ENCODE results near the gene ABCC11.
A peak's percentile ranks its signal among the peaks of the same experiment; 100 is the strongest.
"Not testable (repeated sequence)": the region's sequence is repeated elsewhere in the genome, so short reads cannot be mapped to it uniquely, and the experiment has no call there.

The ABCC11 gene

DNA sequence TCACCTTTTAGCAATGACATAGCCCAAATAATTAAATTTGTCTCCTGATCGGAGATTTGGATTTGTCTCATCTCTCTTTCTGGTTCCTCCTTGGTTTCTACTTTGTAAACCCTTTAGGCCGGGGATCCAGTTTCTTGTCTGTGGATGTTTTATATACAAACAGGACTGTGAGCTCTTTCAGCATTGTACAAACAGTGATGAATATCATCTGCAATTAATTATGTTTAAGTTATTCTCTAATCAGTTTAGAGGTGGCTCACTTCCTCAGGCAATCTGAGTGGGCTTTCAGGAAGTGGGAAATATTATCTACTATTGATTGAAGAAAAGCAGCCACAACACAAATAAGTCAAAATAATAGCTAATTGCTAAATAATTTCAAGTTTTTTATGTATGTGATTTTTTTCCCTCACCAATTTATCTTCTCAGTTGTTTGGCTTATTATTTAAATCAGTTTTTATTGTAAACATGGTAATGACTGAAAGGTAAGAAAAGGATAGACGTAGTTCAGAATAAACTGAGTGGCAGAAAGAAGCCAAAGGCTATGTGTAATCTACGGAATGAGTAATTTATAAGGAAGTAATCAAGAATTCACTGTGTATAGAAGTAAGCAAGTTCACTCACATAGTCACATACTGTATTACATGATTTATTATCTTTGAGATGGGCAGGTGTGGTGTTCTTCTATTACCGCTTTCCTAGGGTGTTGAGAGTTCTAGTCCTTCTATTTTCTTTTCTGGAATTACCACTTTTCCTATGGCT, 3.4 kb upstream of the ABCC11 start:
- no peak for DNase-seq (ENCODE audit: low read depth, low spot score)

DNA sequence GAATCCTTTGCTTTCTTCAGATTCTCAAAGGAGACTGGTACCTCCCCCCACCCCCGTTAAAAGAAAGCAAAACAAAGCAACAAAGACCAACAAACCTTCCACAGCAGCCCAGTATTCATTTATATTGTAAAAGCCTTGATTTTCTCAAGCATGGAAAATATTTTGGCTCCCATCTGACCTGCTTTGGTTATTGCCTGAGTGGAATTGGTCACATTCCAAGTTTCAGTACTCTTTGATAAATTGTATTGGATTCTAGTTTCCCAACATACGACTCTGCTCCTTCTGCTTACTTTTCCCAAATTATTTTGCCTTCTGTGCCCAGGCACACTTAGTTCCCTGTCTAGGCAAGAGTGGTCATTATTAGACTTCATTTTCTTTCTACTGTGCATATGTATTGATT, 1.3 kb downstream of the ABCC11 start:
- DNase-seq (ENCODE audit: low read depth, low spot score): no peak

DNA sequence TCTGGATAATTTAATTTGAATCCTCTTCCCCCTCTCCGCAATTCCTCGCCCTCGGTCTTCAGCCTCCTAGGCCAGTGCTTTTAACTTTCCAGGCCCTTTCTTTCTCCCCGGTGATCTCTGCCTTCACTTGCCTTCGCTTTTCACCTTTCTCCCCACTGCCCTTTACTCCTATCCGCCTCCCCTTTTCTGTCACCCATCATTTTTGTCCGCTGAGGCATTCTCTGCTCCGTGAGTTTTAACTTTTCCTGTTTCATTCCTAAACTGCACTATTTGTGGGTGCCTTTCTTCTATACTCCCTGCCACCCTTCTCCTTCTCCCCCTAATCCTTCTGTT, 2.5 kb downstream of the ABCC11 start:
- no peak for DNase-seq (ENCODE audit: low read depth, low spot score)

DNA sequence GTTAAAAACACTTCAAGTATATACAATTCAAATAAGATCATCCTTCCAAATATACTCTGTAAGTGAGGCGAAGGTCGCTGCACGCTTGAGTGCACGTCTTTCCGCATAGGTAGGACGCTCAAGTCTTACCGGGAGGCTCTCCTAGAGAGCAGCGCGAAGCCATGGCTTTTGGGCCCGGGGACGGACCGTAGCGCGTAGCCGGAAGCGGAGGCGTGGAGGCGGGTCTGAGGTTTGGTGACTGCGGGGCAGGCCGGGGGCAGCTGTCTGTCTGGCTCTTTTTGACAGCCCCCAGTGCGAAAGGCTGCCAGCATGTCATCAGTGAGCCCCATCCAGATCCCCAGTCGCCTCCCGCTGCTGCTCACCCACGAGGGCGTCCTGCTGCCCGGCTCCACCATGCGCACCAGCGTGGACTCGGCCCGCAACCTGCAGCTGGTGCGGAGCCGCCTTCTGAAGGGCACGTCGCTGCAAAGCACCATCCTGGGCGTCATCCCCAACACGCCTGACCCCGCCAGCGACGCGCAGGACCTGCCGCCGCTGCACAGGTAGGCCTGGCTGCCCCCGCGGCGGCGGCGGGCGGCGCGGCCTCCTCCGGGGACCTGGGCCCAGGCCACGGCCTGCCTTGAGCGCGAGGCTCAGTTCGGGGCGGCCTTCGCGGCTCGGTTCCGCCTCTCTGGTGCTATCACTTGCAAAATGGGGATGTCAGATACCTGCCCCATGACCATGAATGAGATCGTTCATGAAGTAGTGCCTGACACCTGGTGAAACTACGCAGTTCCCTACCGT, 3.1 kb downstream of the ABCC11 start, which contains the start of gene LONP2:
LONP2 (plus strand) TSS at position 221 of the 783 bp plus-strand sequence; CDS start at position 310, 89 bp downstream.
- peak; percentile 87 for DNase-seq (ENCODE audit: low read depth, low spot score)

DNA sequence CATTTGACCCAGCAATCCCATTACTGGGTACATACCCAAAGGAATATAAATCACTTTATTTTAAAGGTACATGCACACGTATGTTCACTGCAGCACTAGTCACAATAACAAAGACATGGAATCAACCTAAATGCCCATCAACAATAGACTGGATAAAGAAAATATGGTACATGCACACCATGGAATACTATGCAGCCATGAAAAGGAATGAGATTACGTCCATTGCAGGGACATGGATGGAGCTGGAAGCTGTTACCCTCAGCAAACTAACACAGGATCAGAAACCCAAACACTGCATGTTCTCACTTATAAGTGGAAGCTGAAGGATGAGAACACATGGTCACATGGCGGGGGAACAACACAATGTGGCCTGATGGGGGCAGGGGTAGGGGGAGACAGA, 7.2 kb downstream of the ABCC11 start:
- not testable (repeated sequence) for DNase-seq (ENCODE audit: low read depth, low spot score)

DNA sequence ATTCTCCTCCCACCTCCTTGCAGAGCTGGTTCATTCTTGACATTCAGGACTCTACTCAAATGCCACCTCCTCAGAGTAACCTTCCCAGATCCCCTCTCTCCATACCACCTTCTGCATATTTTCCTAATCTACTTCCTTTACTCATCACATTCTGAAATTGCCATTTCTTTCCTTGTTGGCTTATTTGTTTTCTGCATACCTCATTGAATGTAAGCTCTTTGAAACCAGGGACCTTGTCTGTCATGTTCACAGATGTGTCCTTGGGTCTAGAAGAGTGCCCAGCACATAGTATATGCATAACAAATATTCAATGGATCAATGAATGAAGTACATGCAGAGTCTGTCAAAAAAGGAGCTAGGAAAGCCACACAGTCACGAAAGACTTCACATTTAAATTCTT, 11.1 kb downstream of the ABCC11 start:
- no peak for DNase-seq (ENCODE audit: low read depth, low spot score)

DNA sequence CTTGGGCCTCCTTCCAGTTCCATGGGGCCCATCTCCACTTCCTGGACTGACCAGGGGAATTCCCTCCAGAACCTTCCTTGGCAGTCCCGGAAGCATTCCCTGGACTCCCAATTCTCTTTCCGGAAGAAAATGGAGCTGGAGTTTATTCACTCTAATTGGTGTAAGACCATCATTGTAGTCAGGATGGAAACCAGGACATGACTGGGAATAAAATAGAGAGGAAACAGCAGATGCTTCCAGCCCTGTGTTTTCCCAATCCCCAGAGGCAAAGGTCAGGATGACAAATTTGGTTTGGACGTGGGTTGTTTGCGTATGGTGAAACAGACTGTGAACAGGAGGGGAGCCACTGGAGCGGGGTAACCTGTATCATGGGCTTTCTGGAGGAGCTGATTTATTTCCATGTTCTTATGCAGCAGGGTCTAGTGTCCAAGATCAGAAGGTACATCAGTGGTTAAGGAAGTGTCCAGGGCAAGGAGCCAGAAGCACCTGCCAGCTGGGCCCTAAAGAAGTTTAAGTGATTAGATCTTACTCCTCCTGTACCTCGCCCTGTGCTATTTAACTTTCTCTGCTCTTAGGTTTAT, 11.7 kb downstream of the ABCC11 start:
- DNase-seq (ENCODE audit: low read depth, low spot score): no peak

DNA sequence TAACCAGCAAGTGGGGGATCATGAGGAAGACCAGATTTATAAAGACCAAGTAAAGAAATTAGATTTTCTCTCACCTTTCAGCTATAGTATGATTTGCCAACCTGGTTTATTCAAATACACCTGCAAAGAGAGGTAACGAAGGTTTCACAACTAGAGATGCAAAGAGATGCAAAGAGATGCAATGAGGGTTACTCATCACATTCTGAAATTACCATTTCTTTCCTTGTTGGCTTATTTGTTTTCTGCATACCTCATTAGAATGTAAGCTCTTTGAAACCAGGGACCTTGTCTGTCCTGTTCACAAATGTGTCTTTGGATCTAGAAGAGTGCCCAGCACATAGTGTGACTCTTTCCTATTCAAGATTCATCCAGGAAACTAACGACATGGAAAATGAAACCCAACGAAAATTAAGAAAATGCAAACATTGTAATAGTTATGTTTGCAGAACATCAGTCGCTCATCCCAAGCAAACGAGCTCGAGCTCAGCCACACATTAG, 12.2 kb downstream of the ABCC11 start:
- DNase-seq (ENCODE audit: low read depth, low spot score): no peak

DNA sequence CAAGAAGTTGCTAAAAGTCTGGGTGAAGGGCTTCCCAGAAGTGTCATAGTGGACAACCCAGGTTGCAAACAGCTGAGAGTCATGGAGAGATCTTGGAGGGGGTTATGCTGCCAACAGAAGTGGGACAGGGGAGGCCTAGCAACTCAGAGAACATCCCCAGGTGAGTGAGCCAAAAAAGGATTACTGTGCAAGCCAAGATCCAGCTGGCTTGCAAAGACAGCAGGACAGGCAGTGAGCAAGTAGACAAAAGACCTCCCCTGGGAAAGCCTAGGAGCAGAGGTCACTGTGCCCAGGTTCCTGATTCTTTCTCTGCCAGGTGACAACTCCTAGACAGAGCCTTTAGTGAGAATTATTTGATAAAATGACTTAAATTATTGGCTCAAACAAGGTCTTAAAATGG, 12.7 kb downstream of the ABCC11 start:
- DNase-seq (ENCODE audit: low read depth, low spot score): no peak

DNA sequence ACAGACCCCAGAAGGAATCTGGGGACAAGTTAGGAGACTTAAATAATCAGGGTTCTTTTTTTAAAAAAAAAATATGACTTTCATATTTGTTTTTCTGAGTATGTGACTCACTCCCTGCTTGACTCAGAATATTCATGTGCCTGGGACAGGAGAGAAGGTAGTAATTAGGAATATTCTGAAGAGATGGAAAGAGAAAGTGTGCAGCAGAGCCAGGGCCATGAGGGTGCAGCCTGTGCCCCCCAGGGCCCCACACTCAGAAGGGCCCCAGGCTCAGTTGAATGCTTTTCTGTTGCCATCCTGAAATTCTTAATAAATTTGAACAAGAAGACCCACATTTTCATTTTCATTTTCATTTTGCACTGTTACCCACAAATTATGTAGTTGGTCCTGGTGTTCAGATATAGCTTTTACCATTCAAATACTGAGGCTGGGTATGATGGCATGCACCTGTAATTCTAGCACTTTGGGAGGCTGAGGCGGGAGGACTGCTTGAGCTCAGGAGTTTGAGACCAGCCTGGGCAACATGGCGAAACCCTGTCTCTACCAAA, 14.8 kb downstream of the ABCC11 start:
- no peak for DNase-seq (ENCODE audit: low read depth, low spot score)

DNA sequence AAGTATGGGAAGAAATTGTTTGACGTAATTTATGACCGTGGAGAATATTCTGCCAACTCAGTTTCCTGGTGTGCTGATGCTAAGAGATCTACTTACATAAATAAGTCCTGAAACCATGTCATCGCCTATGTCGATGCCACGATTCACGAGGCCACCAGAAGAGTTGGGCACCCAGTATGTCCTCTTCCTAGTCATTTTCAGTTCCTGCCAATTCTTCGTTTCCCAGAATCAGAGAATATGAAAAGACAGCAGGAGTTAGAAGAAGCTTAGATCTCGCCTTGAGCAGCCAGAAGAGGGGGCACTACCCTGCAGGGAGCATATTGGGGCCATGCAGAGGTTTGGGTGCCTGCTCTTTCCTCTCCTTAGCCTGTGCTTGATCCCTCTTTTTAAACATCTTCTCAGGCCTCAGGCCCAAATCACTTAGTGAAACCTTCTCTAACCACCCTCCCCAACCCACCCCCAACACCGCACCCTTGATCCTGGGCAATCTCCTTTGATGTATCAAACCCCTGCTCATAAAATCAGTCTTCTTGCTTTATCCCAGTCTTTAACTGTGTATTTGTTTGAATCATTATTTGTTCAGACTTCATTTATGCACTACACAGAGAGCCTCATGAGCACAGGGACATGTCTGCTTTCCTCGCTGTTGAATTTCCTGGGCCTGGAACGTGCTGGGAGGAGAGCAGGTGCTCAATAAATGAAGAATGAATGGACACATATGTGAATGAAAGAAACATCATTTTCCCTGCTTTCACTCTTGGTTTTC, 15.4 kb downstream of the ABCC11 start:
- DNase-seq (ENCODE audit: low read depth, low spot score): no peak

DNA sequence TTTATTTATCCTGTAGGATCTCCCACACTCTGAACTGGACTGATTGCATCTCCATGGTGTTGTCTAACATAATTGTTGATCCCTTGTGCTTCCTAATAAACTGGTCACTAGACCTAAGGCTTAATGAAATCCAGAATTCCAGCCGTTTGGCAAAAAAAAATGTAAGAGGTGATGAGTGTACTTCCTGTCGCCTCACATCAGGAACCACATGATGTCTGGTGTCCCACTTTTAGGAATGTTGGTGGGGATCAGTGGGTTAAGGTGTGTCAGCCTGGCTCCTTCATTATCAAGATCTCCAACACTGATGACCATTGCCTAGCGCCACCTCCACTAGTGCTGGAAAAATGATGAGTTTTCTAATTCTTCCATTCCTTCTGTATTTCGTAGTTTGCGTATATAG, 21.9 kb downstream of the ABCC11 start:
- no peak for DNase-seq (ENCODE audit: low read depth, low spot score)

DNA sequence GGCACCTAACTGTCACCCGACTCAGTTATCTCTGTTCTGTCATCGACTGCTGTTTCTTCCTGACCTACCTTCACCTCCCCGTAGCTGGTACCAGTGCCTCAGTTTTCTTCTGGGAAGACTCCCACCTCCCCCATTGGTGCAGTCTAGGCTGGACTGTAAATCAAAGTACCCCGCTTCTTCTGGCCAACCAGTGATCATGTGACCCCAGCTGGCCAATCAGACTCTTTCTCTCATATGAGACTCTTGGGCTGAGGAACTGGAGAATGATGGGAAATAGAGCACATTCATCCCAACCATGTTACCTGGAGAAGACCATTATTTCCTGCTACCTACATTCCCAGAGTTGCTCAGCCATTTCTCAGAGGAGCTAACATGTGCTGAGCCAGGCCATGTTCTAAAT, 23.8 kb downstream of the ABCC11 start:
- DNase-seq (ENCODE audit: low read depth, low spot score): no peak

DNA sequence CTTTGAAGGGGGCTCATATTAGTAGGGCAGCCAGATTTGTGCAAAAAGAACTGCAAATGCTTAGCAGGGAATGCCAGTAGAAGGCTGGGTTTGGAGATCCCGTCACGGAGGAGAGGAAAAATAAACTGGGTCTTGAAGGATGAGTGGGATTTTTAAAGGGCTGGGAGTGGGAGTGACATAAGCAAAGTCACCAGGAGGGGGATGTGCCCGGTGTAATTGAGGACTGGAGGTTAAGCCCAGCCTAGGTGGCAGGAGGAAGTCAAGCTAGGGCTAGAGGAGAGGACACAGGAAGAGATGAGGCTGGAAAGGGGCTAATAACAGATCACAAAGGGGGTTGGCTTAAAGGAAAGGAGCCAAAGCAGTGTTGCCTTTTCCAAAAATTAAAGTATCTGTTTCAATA, 26.4 kb downstream of the ABCC11 start:
- no peak for DNase-seq (ENCODE audit: low read depth, low spot score)

DNA sequence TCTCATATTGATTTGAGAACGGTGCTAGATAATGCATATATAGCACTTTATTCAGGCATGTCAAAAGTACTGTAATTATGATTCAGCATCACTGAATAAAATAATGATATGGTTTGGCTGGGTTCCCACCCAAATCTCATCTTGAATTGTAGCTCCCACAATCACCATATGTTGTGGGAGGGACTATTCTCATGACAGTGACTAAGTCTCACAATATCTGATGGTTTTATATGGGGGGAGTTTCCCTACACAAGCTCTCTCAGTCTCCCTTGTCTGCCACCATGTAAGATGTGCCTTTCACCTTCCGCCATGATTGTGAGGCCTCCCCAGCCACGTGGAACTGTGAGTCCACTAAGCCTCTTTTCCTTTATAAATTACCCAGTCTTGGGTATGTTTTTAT, 28.9 kb downstream of the ABCC11 start:
- DNase-seq (ENCODE audit: low read depth, low spot score): no peak

DNA sequence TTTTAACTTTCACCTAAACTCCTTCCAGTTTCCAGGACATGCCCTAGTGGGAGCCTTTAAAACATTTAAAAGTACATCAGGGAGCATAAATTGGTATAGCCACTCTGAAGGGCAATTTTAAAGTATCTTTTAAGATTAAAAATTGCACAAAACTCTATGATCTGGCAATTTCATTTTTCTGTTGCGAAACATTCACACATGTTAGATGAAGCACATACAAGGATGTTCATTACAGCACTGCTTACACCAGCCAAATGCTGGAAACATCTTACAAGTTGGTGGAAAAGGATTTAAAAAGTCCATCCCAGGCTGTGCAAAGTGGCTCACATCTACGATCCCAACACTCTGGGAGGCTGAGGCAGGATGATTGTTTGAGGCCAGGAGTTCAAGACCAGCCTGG, 29.6 kb downstream of the ABCC11 start:
- no peak for DNase-seq (ENCODE audit: low read depth, low spot score)

DNA sequence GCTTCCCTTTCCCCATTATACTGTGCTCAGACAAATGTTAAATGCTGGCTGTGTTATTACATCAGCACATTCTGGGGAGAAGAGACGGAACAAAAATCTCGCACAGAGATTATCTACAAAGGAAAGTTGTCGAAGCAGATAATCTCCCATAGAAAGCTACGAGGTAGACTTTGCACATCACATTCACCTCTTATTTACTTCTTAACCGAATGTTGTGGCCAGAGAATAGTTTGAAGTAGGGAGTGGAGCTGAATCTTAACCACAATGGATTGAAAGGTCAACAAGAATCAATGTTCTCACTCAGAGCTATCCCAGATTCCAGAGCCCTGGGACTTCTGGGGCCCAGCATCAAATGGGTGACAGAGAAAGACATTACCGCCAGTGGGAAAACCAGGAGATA, 31.6 kb downstream of the ABCC11 start:
- DNase-seq (ENCODE audit: low read depth, low spot score): no peak

DNA sequence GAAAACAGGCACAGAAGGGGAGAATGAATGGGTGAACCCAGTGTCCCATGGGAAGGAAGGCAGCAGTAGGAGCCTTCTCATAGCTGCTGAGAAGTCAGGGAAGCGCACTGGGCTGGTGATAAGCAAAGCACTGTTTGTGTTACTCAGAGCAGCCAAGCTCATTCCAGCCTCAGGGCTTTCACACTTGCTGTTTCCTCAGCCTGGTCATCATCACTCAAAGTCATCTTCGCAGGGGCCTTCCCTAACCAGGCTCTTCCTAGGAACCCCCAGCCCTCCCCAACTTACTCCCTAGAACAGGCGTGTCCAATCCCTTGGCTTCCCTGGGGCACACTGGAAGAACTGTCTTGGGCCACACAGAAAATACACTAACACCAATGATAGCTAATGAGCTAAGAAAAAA, 35.3 kb downstream of the ABCC11 start:
- no peak for DNase-seq (ENCODE audit: low read depth, low spot score)

DNA sequence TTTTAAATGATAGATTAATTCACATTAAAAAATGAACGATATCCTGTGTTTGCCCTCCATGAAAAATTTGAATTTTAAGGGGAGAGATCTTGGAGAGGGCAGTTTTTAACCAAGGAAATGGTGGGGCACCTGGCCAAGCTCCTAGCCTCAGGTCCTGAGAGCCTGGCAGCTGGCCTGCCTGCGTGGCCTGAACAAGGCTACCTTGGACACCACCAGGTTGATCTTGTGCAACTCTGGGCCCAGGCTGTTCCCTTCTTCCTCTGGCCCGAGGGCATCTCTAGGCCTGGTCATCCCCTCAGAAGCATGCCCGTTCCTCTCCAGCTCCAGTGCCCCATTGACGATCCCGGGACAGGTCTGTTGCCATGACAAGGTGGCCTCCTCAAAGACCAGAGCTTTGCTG, 36.6 kb downstream of the ABCC11 start:
- no peak for DNase-seq (ENCODE audit: low read depth, low spot score)

DNA sequence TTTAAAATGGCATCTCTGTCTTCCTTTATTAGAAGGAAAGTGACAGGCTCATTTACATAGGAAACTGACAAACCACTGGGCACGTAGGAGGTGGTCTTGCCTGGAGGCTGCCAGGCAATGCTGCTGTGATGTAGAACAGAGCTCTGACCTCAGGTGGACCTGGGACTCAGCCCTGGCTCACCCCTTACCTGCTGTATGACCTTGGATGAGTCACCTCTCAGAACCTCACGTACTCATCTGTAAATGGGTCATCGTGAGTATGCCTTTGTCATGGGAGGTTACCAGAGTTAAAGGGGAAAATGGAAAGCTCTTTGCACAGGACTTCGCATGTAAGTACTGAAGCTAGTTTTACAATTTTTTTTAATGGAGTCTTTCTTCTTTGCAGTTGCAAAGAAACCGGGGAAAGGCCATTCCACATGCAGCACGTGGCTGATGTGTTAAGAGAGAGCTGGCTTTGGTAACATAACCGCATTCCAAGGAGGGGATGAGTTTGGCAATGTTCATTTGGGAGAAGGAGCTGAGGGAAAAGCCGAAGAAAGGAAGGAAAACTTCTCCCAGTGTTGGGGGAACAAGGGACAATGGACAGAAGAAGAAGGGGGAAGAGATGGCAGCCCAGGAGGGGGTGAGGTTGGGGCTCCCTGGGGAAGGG, 40.6 kb downstream of the ABCC11 start:
- no peak for DNase-seq (ENCODE audit: low read depth, low spot score)

DNA sequence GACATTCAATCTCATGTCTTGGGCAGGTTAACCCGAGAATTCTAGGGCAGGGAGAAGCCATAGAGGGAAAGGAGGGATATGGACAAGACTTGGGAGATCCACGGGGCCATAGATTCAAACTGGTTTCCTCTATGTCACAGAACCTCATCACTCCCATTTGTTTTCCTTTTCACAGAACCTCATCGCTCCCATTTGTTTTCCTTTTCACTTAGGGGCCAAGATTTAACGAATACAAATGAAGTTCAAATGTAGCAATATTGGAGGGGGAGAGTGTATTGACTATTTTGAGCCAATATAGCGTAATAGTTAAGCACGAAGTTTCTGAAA, 42.6 kb downstream of the ABCC11 start:
- DNase-seq (ENCODE audit: low read depth, low spot score): no peak

Data from activated naive CD8-positive, alpha-beta T cell treated with anti-CD3 and anti-CD28 coated beads, Interleukin-2, amount 50 U/mL, for 16 hours (primary cell).